OCI-LY3 (cell line): ENCODE measurements around the gene KIAA1671.
"Not testable (repeated sequence)": the region's sequence is repeated elsewhere in the genome, so short reads cannot be mapped to it uniquely, and the experiment has no call there.

Experiments
- H2AFZ ChIP-seq: fragments of 200-600, 300-600 bp; shearing (Covaris generic); 2 replicates; pipeline ENCODE4 v1.6.0; 2014; ENCODE audit warnings: antibody characterized with exemption, low read depth, low read length
- H3K27ac ChIP-seq: fragments of 200-600, 300-600 bp; sonication (generic); 2 replicates; pipeline ENCODE4 v1.5.1; 2014; ENCODE audit warnings: mild to moderate bottlenecking, low read length, moderate library complexity, mixed read lengths
- H3K27me3 ChIP-seq: fragments of 200-600, 300-600 bp; sonication (generic); 2 replicates; pipeline ENCODE4 v1.6.1; 2014; ENCODE audit warnings: low read depth, low read length, mixed read lengths
- H3K36me3 ChIP-seq: fragments of 200-600, 300-600 bp; sonication (generic); replicated peaks from 2 replicates; pipeline ENCODE3; 2014; ENCODE audit warnings: low read depth, low read length, mixed read lengths
- H3K4me1 ChIP-seq: fragments of 300-600, 200-600 bp; sonication (generic); 2 replicates; pipeline ENCODE4 v1.6.1; 2014; ENCODE audit warnings: low read length, mixed read lengths
- H3K4me2 ChIP-seq: fragments of 200-600, 300-600 bp; sonication (generic); 2 replicates; pipeline ENCODE4 v1.6.1; 2014; ENCODE audit warnings: low read length, mixed read lengths
- H3K4me3 ChIP-seq: fragments of 300-600, 200-600 bp; sonication (generic); 2 replicates; pipeline ENCODE4 v1.5.1; 2014; ENCODE audit warnings: antibody characterized with exemption, mild to moderate bottlenecking, low read length, moderate library complexity
- H3K79me2 ChIP-seq: fragments of 300-600, 200-600 bp; shearing (Covaris generic); 2 replicates; pipeline ENCODE4 v1.6.1; 2014; ENCODE audit warnings: mild to moderate bottlenecking, low read length, mixed read lengths
- H3K9ac ChIP-seq: fragments of 300-600, 200-600 bp; shearing (Covaris generic); 2 replicates; pipeline ENCODE4 v1.6.0; 2014; ENCODE audit warnings: mild to moderate bottlenecking, low read length, moderate library complexity
- H3K9me3 ChIP-seq: fragments of 200-600, 300-600 bp; shearing (Covaris generic); 2 replicates; pipeline ENCODE4 v1.6.1; 2014; ENCODE audit warnings: low read length, mixed read lengths; ENCODE audit not compliant: insufficient read depth
- H4K20me1 ChIP-seq: fragments of 200-600, 300-600 bp; sonication (generic); 2 replicates; pipeline ENCODE4 v1.6.1; 2016; ENCODE audit warnings: low read length, mixed read lengths; ENCODE audit not compliant: insufficient read depth
- CTCF ChIP-seq: fragments of 200-600, 300-600 bp; sonication (generic); IDR thresholded peaks from 2 replicates; pipeline ENCODE4 v1.5.1; 2014; ENCODE audit warnings: antibody characterized with exemption, low read length, low read depth
- EZH2phosphoT487 ChIP-seq: fragments of 200-600 bp; shearing (Covaris generic); IDR thresholded peaks from 2 replicates; pipeline ENCODE4 v1.6.1; 2018; ENCODE audit warnings: antibody characterized with exemption, mixed run types, low read depth

KIAA1671 gene

GRCh38 chr22:25236417-25236816, 283.9 kb downstream of the KIAA1671 start:
- Histone ChIP-seq H3K79me2 (no peaks in the 10 kb centered on the region), H3K4me1 (peaks cover 4% of the 10 kb centered on the region; the same call in 1 of the 2 replicates), H2AFZ (peak overlapping the region; percentile 98), H3K4me3 (peak overlapping the region; percentile 69), H3K9me3 (no peaks in the 10 kb centered on the region), H3K36me3 (no peaks in the 10 kb centered on the region), H3K9ac (no peak overlapping the region), H3K27ac (no peak overlapping the region), H3K27me3 (peaks cover 7% of the 10 kb centered on the region; the same call in 1 of the 2 replicates), H4K20me1 (no peaks in the 10 kb centered on the region), H3K4me2 (peak overlapping the region; percentile 81)
- no peak for TF ChIP-seq EZH2phosphoT487
- TF ChIP-seq CTCF = no peak

DNA sequence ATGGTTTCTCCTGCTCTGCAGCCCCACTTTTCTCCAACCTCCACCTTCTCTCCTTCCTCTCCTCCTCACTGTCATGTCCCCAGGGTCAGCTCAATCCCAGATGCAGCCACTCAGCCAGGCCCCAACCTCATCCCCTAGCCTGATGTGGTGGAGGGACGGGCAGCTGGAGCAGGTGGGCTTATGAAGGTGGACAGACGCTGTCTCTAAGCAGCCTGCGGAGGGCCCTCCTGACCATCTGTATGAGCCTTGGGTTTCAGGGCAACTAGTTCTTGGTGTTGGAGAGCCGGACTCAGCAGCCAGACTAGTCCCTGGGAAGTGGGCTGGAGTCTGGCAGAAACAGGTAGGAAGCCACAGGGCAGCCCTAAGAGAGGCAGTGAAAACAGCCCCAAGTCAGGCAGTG, 285.0 kb downstream of the KIAA1671 start:
- no peak overlapping the region for H2AFZ ChIP-seq
- no peak overlapping the region for H3K9ac ChIP-seq
- no peaks in the 10 kb centered on the region for H4K20me1 ChIP-seq
- TF ChIP-seq EZH2phosphoT487 (no peak), CTCF (no peak)
- peaks cover 4% of the 10 kb centered on the region; the same call in 1 of the 2 replicates for H3K4me1 ChIP-seq
- no peaks in the 10 kb centered on the region for H3K36me3 ChIP-seq
- H3K27me3 ChIP-seq = peaks cover 7% of the 10 kb centered on the region; the same call in 1 of the 2 replicates
- H3K4me3 ChIP-seq = no peak overlapping the region
- H3K79me2 ChIP-seq = no peaks in the 10 kb centered on the region
- no peaks in the 10 kb centered on the region for H3K9me3 ChIP-seq
- no peak overlapping the region for H3K4me2 ChIP-seq
- H3K27ac ChIP-seq = no peak overlapping the region

- not testable (repeated sequence) for H3K27me3 ChIP-seq, H3K4me1 ChIP-seq, H4K20me1 ChIP-seq, H3K27ac ChIP-seq, H2AFZ ChIP-seq, H3K9ac ChIP-seq, H3K9me3 ChIP-seq, H3K4me3 ChIP-seq, H3K4me2 ChIP-seq, H3K79me2 ChIP-seq, H3K36me3 ChIP-seq
Observed at GRCh38 chr22:25238058-25238457, 285.5 kb downstream of the KIAA1671 start.
